GM18526 (cell line): Measurements from ENCODE around the gene KIF6.

ENCODE experiments used
- POLR2A ChIP-seq: IDR thresholded peaks from 3 replicates; pipeline ENCODE4 v1.6.1; 2011; ENCODE audit not compliant: insufficient read length; ENCODE audit errors: extremely low read depth

KIF6 gene

GRCh38 chr6:39425346-39426072 lies 299.7 kb downstream of the KIF6 start:
- no peak for TF ChIP-seq POLR2A

GRCh38 chr6:39424831-39425230 lies 300.4 kb downstream of the KIF6 start:
- no peak for TF ChIP-seq POLR2A

GRCh38 chr6:39422238-39422637 lies 303.0 kb downstream of the KIF6 start:
- no peak for TF ChIP-seq POLR2A

- no peak for TF ChIP-seq POLR2A
These were observed 303.6 kb downstream of the KIF6 start for GRCh38 chr6:39421383-39422225.

GRCh38 chr6:39420300-39421265 lies 304.6 kb downstream of the KIF6 start:
- no peak for TF ChIP-seq POLR2A

- TF ChIP-seq POLR2A = no peak
These were observed 305.6 kb downstream of the KIF6 start for GRCh38 chr6:39419607-39420006.

GRCh38 chr6:39417440-39417839 lies 307.8 kb downstream of the KIF6 start:
- TF ChIP-seq POLR2A = no peak

- TF ChIP-seq POLR2A = no peak
These were observed 308.5 kb downstream of the KIF6 start for GRCh38 chr6:39416728-39417127.

GRCh38 chr6:39416026-39416425 lies 309.2 kb downstream of the KIF6 start:
- no peak for TF ChIP-seq POLR2A

- no peak for TF ChIP-seq POLR2A
These were observed 309.7 kb downstream of the KIF6 start for GRCh38 chr6:39415482-39415881.

GRCh38 chr6:39411465-39411864 lies 313.7 kb downstream of the KIF6 start:
- no peak for TF ChIP-seq POLR2A

- TF ChIP-seq POLR2A = no peak
These were observed 314.2 kb downstream of the KIF6 start for GRCh38 chr6:39411001-39411400.

- TF ChIP-seq POLR2A = no peak
These were observed 315.3 kb downstream of the KIF6 start for GRCh38 chr6:39409889-39410288.

GRCh38 chr6:39407446-39407993 lies 317.7 kb downstream of the KIF6 start:
- no peak for TF ChIP-seq POLR2A

GRCh38 chr6:39404312-39404711 lies 320.9 kb downstream of the KIF6 start:
- no peak for TF ChIP-seq POLR2A
